HepG2 (cell line): ENCODE measurements around the gene JAKMIP3. TPM values are rescaled to one million over a fixed set of nuclear protein-coding genes. Genes with fewer than 3 reads are reported as not detected.

Experiments
- ATAC-seq: fragments of 200-7000 bp; cut with Tn5 transposase; 3 replicates; pipeline ENCODE4 v1.9.1; 2020; ENCODE audit warnings: mild to moderate bottlenecking, moderate library complexity
- BruUV-seq: library from RNA; stranded (reverse); fragments of 400-500 nt; replicated peaks from 2 replicates; lab custom pipeline; 2021; lab: Mats Ljungman, UMichigan
- CTCF ChIA-PET: fragments of 300-600 bp; formaldehyde crosslinking; extraction: SDS; loops from one replicate; lab custom pipeline; 2021; ENCODE audit warnings: low total read pairs, inconsistent platforms, low intra/inter-chr PET ratio; lab: Yijun Ruan, JAX
- POLR2A ChIA-PET: fragments of 350-600 bp; sonication (Branson Sonifier 250); formaldehyde crosslinking; loops from one replicate; lab custom pipeline; 2020; ENCODE audit warnings: antibody characterized with exemption, inconsistent platforms; lab: Yijun Ruan, JAX
- DNase-seq: peaks from one replicate; pipeline ENCODE4 v3.0.0-alpha.2; 2015; ENCODE audit warnings: low spot score
- FAIRE-seq: peaks from 3 replicates; lab custom pipeline; 2011; peaks lifted over from hg19 to GRCh38; lab: Jason Lieb, UNC
- H2AFZ ChIP-seq: one replicate; pipeline ENCODE4 v1.6.1; 2011; ENCODE audit warnings: low read length, inconsistent platforms
- H3K27ac ChIP-seq: fragments of 300-600 bp; 3 replicates; pipeline ENCODE4 v1.8.0; 2011; ENCODE audit warnings: mixed run types, mild to moderate bottlenecking, mixed read lengths, low read length, inconsistent platforms; ENCODE audit not compliant: insufficient read depth; ENCODE audit errors: extremely low read length
- H3K27me3 ChIP-seq, 2 experiments: fragments of 200-600 bp in 1 of 2; 2 replicates in 1 of 2; 3 replicates in 1 of 2; pipeline versions ENCODE4 v1.6.0 to v1.8.0; 2011; ENCODE audit warnings: low read length in 2 of 2, mild to moderate bottlenecking in 2 of 2, moderate library complexity in 2 of 2, inconsistent platforms in 1 of 2; ENCODE audit not compliant: insufficient read depth in 2 of 2, control insufficient read depth in 1 of 2
- H3K36me3 ChIP-seq, 2 experiments: fragments of 200-600 bp in 1 of 2; replicated peaks in 1 of 2; 2 replicates in 1 of 2; 3 replicates in 1 of 2; pipeline versions ENCODE4 v1.5.1 to v1.8.0; 2011; ENCODE audit warnings: low read length in 2 of 2, inconsistent platforms in 1 of 2; ENCODE audit not compliant: insufficient read depth in 2 of 2, control insufficient read depth in 1 of 2
- H3K4me1 ChIP-seq: 2 replicates; pipeline ENCODE4 v1.5.1; 2012; ENCODE audit warnings: low read length, inconsistent platforms; ENCODE audit not compliant: insufficient read depth
- H3K4me2 ChIP-seq: 2 replicates; pipeline ENCODE4 v1.6.0; 2011; ENCODE audit warnings: low read depth, low read length, inconsistent platforms
- H3K4me3 ChIP-seq, 3 experiments: fragments of 200-600 bp in 1 of 3; sonication (generic), shearing (Covaris generic) in 1 of 3; replicated peaks in 1 of 3; 2 replicates each; pipeline ENCODE4 v1.5.1; 2011 to 2016; ENCODE audit warnings: low read length in 3 of 3, inconsistent platforms in 2 of 3, low read depth in 2 of 3, mild to moderate bottlenecking in 2 of 3, control low read depth in 1 of 3, mixed read lengths in 1 of 3; ENCODE audit not compliant: insufficient read depth in 1 of 3
- H3K79me2 ChIP-seq: one replicate; pipeline ENCODE4 v1.6.1; 2011; ENCODE audit warnings: low read length, inconsistent platforms; ENCODE audit not compliant: insufficient read depth
- H3K9ac ChIP-seq: 2 replicates; pipeline ENCODE4 v1.6.0; 2011; ENCODE audit warnings: mild to moderate bottlenecking, low read depth, low read length, inconsistent platforms; ENCODE audit not compliant: insufficient read depth
- H3K9me3 ChIP-seq: 2 replicates; pipeline ENCODE4 v1.5.1; 2012; ENCODE audit warnings: mild to moderate bottlenecking, low read length
- H4K20me1 ChIP-seq: 2 replicates; pipeline ENCODE4 v1.6.0; 2011; ENCODE audit warnings: inconsistent platforms, mild to moderate bottlenecking, low read length, moderate library complexity; ENCODE audit not compliant: insufficient read depth
- NFYC ChIP-seq: IDR thresholded peaks from 2 replicates; pipeline ENCODE4 v1.6.1; 2016; ENCODE audit warnings: missing genetic modification reagents, missing compliant biosample characterization
- SMC3 ChIP-seq: IDR thresholded peaks from 2 replicates; pipeline ENCODE4 v1.6.1; 2011; ENCODE audit warnings: low read length, improper control_type of control experiment
- TGIF2 ChIP-seq: IDR thresholded peaks from 2 replicates; pipeline ENCODE4 v1.6.1; 2016; ENCODE audit warnings: control low read depth, missing compliant biosample characterization
- ZNF17 ChIP-seq: sonication (generic); formaldehyde crosslinking; IDR thresholded peaks from 2 replicates; pipeline ENCODE4 v1.5.0; 2020; ENCODE audit warnings: mild to moderate bottlenecking, missing genetic modification reagents
- ZNF232 ChIP-seq: sonication (generic); formaldehyde crosslinking; IDR thresholded peaks from 2 replicates; pipeline ENCODE4 v1.4.0; 2020; ENCODE audit warnings: missing genetic modification reagents, borderline replicate concordance
- ZNF570 ChIP-seq: sonication (generic); formaldehyde crosslinking; IDR thresholded peaks from 2 replicates; pipeline ENCODE4 v1.4.0; 2020; ENCODE audit warnings: mild to moderate bottlenecking, missing genetic modification reagents, borderline replicate concordance
- ZNF616 ChIP-seq: sonication (generic); formaldehyde crosslinking; IDR thresholded peaks from 2 replicates; pipeline ENCODE4 v1.5.0; 2020; ENCODE audit warnings: low read depth, mild to moderate bottlenecking, missing genetic modification reagents
- ZNF652 ChIP-seq: IDR thresholded peaks from 2 replicates; pipeline ENCODE4 v1.6.1; 2016; ENCODE audit warnings: low read depth, borderline replicate concordance
- ZNF761 ChIP-seq: sonication (generic); formaldehyde crosslinking; conservative IDR thresholded peaks from 2 replicates; pipeline ENCODE4 v1.4.0; 2020; ENCODE audit warnings: mild to moderate bottlenecking, missing genetic modification reagents
- WGBS: methylation state at CpG from one replicate; pipeline ENCODE4 v1.1.6; 2017; ENCODE audit warnings: low lambda C conversion rate; 5-methylcytosine and 5-hydroxymethylcytosine counted together
- in situ Hi-C: cut with HindIII; loops from 2 replicates; pipeline ENCODE4 v1.10.0; 2017; ENCODE audit warnings: low pct_unique_long_range_greater_than_20kb; ENCODE audit not compliant: extremely low pct_ligation_motif_present
- intact Hi-C: fragments of 100-400 bp; cut with micrococcal nuclease; formaldehyde crosslinking; loops from one replicate; pipeline ENCODE4 v1.10.0; 2022; ENCODE audit not compliant: unreplicated experiment
- polyA plus RNA-seq, 8 experiments: library from polyadenylated mRNA; depleted of rRNA in 3 of 8; stranded (reverse) in 7 of 8; unstranded in 1 of 8; fragments of >200 nt; fragmentation: Illumina TruSeq in 4 of 8; extraction: Trizol in 4 of 8; gene quantifications; 2 replicates each; pipeline versions ENCODE4 v1.2.1 to v1.2.3, GENCODE V29; 2011 to 2016; ENCODE audit warnings: low read depth in 4 of 8, missing spikeins in 1 of 8, mixed read lengths in 1 of 8; ENCODE audit not compliant: insufficient read depth in 1 of 8
- total RNA-seq, 5 experiments: library from RNA; depleted of rRNA; stranded (reverse); fragments of >200 nt; fragmentation: Illumina TruSeq; extraction: Trizol; gene quantifications; 2 replicates each; pipeline ENCODE4 v1.2.3, GENCODE V29; 2016; ENCODE audit warnings: low read depth in 1 of 5
- TF ChIP-seq, protein P1 (sequence below): sonication (generic); formaldehyde crosslinking; IDR thresholded peaks from 2 replicates; pipeline ENCODE4 v1.8.0; 2022; ENCODE audit warnings: mild to moderate bottlenecking, missing genetic modification reagents, moderate library complexity
- TF ChIP-seq, protein P2 (sequence below): sonication (generic); formaldehyde crosslinking; IDR thresholded peaks from 2 replicates; pipeline ENCODE4 v1.4.0; 2020; ENCODE audit warnings: low read depth, missing genetic modification reagents

The JAKMIP3 gene
- total and polyA plus RNA-seq, 2 of the 13 experiments (the other 11 are each of a cell fraction or from before 2014, with no cell fraction given), result 0.03 to 0.11 TPM

DNA sequence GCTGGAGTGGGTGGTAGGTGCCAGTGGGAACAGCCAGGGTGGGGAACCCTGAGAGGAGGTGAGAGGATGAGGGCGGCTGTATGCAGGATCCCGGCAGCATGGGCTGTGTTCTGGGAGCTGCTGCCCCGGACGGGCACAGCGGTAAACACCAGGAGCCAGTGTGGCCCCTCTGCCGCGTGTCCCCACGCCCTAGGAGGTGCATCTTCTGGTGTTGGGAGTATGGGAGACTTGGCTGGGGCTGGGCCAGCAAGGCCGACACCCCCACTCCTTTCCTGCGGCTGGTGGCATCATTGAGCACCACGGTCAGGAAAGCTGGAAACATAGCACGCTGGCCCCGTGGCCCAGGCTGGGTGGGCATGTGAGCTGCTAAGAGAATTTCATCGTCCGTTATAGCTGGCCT is 24.4 kb upstream of the JAKMIP3 start:
- CTCF ChIA-PET, result no interaction called here

More for the DNA sequence above, 24.4 kb upstream of the JAKMIP3 start:
- TF ChIP-seq NFYC (CRISPR knock-in tag) (no peak), ZNF570 (CRISPR knock-in tag) (no peak), ZNF17 (CRISPR knock-in tag) (no peak), ZNF232 (no peak), ZNF761 (no peak), ZNF616 (CRISPR knock-in tag) (no peak), ZNF652 (CRISPR knock-in tag) (no peak), TGIF2 (CRISPR knock-in tag) (no peak), SMC3 (no peak)
- TF ChIP-seq, protein P1, sequence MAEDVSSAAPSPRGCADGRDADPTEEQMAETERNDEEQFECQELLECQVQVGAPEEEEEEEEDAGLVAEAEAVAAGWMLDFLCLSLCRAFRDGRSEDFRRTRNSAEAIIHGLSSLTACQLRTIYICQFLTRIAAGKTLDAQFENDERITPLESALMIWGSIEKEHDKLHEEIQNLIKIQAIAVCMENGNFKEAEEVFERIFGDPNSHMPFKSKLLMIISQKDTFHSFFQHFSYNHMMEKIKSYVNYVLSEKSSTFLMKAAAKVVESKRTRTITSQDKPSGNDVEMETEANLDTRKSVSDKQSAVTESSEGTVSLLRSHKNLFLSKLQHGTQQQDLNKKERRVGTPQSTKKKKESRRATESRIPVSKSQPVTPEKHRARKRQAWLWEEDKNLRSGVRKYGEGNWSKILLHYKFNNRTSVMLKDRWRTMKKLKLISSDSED, result no peak
- TF ChIP-seq, protein P2, sequence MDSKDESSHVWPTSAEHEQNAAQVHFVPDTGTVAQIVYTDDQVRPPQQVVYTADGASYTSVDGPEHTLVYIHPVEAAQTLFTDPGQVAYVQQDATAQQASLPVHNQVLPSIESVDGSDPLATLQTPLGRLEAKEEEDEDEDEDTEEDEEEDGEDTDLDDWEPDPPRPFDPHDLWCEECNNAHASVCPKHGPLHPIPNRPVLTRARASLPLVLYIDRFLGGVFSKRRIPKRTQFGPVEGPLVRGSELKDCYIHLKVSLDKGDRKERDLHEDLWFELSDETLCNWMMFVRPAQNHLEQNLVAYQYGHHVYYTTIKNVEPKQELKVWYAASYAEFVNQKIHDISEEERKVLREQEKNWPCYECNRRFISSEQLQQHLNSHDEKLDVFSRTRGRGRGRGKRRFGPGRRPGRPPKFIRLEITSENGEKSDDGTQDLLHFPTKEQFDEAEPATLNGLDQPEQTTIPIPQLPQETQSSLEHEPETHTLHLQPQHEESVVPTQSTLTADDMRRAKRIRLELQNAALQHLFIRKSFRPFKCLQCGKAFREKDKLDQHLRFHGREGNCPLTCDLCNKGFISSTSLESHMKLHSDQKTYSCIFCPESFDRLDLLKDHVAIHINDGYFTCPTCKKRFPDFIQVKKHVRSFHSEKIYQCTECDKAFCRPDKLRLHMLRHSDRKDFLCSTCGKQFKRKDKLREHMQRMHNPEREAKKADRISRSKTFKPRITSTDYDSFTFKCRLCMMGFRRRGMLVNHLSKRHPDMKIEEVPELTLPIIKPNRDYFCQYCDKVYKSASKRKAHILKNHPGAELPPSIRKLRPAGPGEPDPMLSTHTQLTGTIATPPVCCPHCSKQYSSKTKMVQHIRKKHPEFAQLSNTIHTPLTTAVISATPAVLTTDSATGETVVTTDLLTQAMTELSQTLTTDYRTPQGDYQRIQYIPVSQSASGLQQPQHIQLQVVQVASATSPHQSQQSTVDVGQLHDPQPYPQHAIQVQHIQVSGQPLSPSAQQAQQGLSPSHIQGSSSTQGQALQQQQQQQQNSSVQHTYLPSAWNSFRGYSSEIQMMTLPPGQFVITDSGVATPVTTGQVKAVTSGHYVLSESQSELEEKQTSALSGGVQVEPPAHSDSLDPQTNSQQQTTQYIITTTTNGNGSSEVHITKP (CRISPR knock-in tag), result no peak
- intact Hi-C loops, result no loop called here
- FAIRE-seq (no peak), ATAC-seq (no peak), DNase-seq (no peak)
- POLR2A ChIA-PET, result no interaction called here
- no peak overlapping the region for H3K9ac ChIP-seq
- H3K4me2 ChIP-seq, result no peak overlapping the region
- no peaks in the 10 kb centered on the region for H3K4me1 ChIP-seq
- BruUV-seq, result no TSS peak
- WGBS, result 6% methylated on average over 6 of the region's 15 CpGs
- H3K27me3 ChIP-seq, result peaks cover 18 to 82% of the 10 kb centered on the region in 2 experiments
- no peak overlapping the region for H3K4me3 ChIP-seq
- no peaks in the 10 kb centered on the region for H3K36me3 ChIP-seq
- H3K27ac ChIP-seq, result no peak overlapping the region
- no peaks in the 10 kb centered on the region; the same call in 1 of the 2 replicates for H4K20me1 ChIP-seq
- no peaks in the 10 kb centered on the region for H3K9me3 ChIP-seq
- no peak overlapping the region for H2AFZ ChIP-seq
- in situ Hi-C loops, result no loop called here
- no peaks in the 10 kb centered on the region for H3K79me2 ChIP-seq
